Esophagus muscularis mucosa (tissue), 3 donors: ENCODE measurements around the gene THOC2.
"Not testable (repeated sequence)": the region's sequence is repeated elsewhere in the genome, so short reads cannot be mapped to it uniquely, and the experiment has no call there.

Source experiments
- CTCF ChIP-seq, 3 experiments: fragments of 200-600 bp in 2 of 3; fragments of 450-650 bp in 1 of 3; sonication (generic) in 2 of 3; IDR thresholded peaks; one replicate each; pipeline ENCODE4 v1.5.1; 2017 to 2019; ENCODE audit warnings: antibody characterized with exemption in 3 of 3, mild to moderate bottlenecking in 2 of 3, moderate library complexity in 1 of 3
- POLR2A ChIP-seq: fragments of 450-650 bp; IDR thresholded peaks from one replicate; pipeline ENCODE4 v1.6.1; 2017; ENCODE audit warnings: antibody characterized with exemption, moderate library complexity, mild to moderate bottlenecking, low read depth

GRCh38 chrX:123759849-123760248 lies 27.0 kb upstream of the THOC2 start:
- TF ChIP-seq POLR2A; CTCF (IDR thresholded peaks at IDR 0.05): not testable (repeated sequence)
